ENCODE data around the gene MTR.

Gene MTR

DNA sequence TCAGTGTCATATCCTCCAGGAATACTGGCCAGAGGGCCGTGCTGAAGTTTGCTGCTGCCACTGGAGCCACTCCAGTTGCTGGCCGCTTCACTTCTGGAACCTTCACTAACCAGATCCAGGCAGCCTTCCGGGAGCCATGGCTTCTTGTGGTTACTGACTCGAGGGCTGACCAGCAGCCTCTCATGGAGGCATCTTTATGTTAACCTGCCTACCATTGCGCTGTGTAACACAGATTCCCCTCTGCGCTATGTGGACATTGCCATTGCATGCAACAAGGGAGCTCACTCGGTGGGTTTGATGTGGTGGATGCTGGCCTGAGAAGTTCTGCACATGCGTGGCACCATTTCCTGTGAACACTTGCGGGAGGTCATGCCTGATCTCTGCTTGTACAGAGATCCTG lies 24.8 kb downstream of the MTR start:
- H3K4me2 ChIP-seq: no peak overlapping the region
- no peaks in the 10 kb centered on the region for H3K27me3 ChIP-seq (ENCODE audit: insufficient read depth, low read depth)
- no peaks in the 10 kb centered on the region for H3K36me3 ChIP-seq (ENCODE audit: insufficient read depth)
- no peaks in the 10 kb centered on the region for H3K4me1 ChIP-seq (ENCODE audit: low read depth, poor library complexity, severe bottlenecking)
- TF ChIP-seq, protein P1, sequence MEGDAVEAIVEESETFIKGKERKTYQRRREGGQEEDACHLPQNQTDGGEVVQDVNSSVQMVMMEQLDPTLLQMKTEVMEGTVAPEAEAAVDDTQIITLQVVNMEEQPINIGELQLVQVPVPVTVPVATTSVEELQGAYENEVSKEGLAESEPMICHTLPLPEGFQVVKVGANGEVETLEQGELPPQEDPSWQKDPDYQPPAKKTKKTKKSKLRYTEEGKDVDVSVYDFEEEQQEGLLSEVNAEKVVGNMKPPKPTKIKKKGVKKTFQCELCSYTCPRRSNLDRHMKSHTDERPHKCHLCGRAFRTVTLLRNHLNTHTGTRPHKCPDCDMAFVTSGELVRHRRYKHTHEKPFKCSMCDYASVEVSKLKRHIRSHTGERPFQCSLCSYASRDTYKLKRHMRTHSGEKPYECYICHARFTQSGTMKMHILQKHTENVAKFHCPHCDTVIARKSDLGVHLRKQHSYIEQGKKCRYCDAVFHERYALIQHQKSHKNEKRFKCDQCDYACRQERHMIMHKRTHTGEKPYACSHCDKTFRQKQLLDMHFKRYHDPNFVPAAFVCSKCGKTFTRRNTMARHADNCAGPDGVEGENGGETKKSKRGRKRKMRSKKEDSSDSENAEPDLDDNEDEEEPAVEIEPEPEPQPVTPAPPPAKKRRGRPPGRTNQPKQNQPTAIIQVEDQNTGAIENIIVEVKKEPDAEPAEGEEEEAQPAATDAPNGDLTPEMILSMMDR (conservative IDR thresholded peaks at IDR 0.05; ENCODE audit: low read depth, low read length): no peak
- no peak overlapping the region for H3K9ac ChIP-seq
- peaks cover 3% of the 10 kb centered on the region; the same call in 1 of the 2 replicates for H3K79me2 ChIP-seq (ENCODE audit: insufficient read depth, low read depth)
- no peak overlapping the region for H2AFZ ChIP-seq (ENCODE audit: low read depth)
- H4K20me1 ChIP-seq (ENCODE audit: insufficient read depth): no peaks in the 10 kb centered on the region
- no peak overlapping the region for H3K4me3 ChIP-seq (IDR thresholded peaks at IDR 0.05; ENCODE audit: insufficient read depth, low read depth, low read length)
- H3K27ac ChIP-seq: no peak overlapping the region

GRCh38 chr1:236821091-236821627 lies 26.1 kb downstream of the MTR start:
- H3K4me1 ChIP-seq (ENCODE audit: low read depth, poor library complexity, severe bottlenecking): no peaks in the 10 kb centered on the region

GRCh38 chr1:236823559-236823958 lies 28.5 kb downstream of the MTR start:
- Histone ChIP-seq H3K27me3 (ENCODE audit: insufficient read depth, low read depth) (no peaks in the 10 kb centered on the region), H3K4me3 (IDR thresholded peaks at IDR 0.05; ENCODE audit: insufficient read depth, low read depth, low read length) (no peak overlapping the region), H3K27ac (no peak overlapping the region), H3K9ac (no peak overlapping the region), H2AFZ (ENCODE audit: low read depth) (no peak overlapping the region), H3K4me2 (no peak overlapping the region), H3K79me2 (ENCODE audit: insufficient read depth, low read depth) (peaks cover 3% of the 10 kb centered on the region; the same call in 1 of the 2 replicates), H3K4me1 (ENCODE audit: low read depth, poor library complexity, severe bottlenecking) (no peaks in the 10 kb centered on the region), H4K20me1 (ENCODE audit: insufficient read depth) (no peaks in the 10 kb centered on the region), H3K36me3 (ENCODE audit: insufficient read depth) (0 out of 2 replicates have a peak, but pooled peaks cover 6% of the 10 kb centered on the region)
- TF ChIP-seq, protein P1 (conservative IDR thresholded peaks at IDR 0.05; ENCODE audit: low read depth, low read length): no peak

More at GRCh38 chr1:236821091-236821627, 26.1 kb downstream of the MTR start:
- TF ChIP-seq, protein P1 (conservative IDR thresholded peaks at IDR 0.05; ENCODE audit: low read depth, low read length): no peak
- H3K27ac ChIP-seq: no peak overlapping the region
- H3K79me2 ChIP-seq (ENCODE audit: insufficient read depth, low read depth): peaks cover 3% of the 10 kb centered on the region; the same call in 1 of the 2 replicates
- H4K20me1 ChIP-seq (ENCODE audit: insufficient read depth): no peaks in the 10 kb centered on the region
- H3K4me3 ChIP-seq (IDR thresholded peaks at IDR 0.05; ENCODE audit: insufficient read depth, low read depth, low read length): no peak overlapping the region
- no peak overlapping the region for H2AFZ ChIP-seq (ENCODE audit: low read depth)
- no peak overlapping the region for H3K4me2 ChIP-seq
- H3K27me3 ChIP-seq (ENCODE audit: insufficient read depth, low read depth): no peaks in the 10 kb centered on the region
- H3K9ac ChIP-seq: no peak overlapping the region
- no peaks in the 10 kb centered on the region for H3K36me3 ChIP-seq (ENCODE audit: insufficient read depth)

- H3K79me2 ChIP-seq (ENCODE audit: insufficient read depth, low read depth): no peaks in the 10 kb centered on the region
- H3K27ac ChIP-seq: no peak overlapping the region
- 0 out of 2 replicates have a peak, but pooled peaks cover 12% of the 10 kb centered on the region for H3K36me3 ChIP-seq (ENCODE audit: insufficient read depth)
- no peak overlapping the region for H3K9ac ChIP-seq
- H4K20me1 ChIP-seq (ENCODE audit: insufficient read depth): no peaks in the 10 kb centered on the region
- no peak overlapping the region for H2AFZ ChIP-seq (ENCODE audit: low read depth)
- TF ChIP-seq, protein P1 (conservative IDR thresholded peaks at IDR 0.05; ENCODE audit: low read depth, low read length): no peak
- no peak overlapping the region for H3K4me3 ChIP-seq (IDR thresholded peaks at IDR 0.05; ENCODE audit: insufficient read depth, low read depth, low read length)
- no peaks in the 10 kb centered on the region for H3K27me3 ChIP-seq (ENCODE audit: insufficient read depth, low read depth)
- H3K4me1 ChIP-seq (ENCODE audit: low read depth, poor library complexity, severe bottlenecking): no peaks in the 10 kb centered on the region
- H3K4me2 ChIP-seq: no peak overlapping the region
These were observed 34.0 kb downstream of the MTR start for GRCh38 chr1:236829085-236829484.
